HG03045 (cell line): ENCODE measurements around the gene COIL.
A peak's percentile ranks its signal among the peaks of the same experiment; 100 is the strongest.
"Not testable (repeated sequence)": the region's sequence is repeated elsewhere in the genome, so short reads cannot be mapped to it uniquely, and the experiment has no call there.

Experiments
- ATAC-seq: cut with Tn5 transposase; IDR thresholded peaks from one replicate; pipeline ENCODE4 v1.9.1; 2021; ENCODE audit warnings: mild to moderate bottlenecking, moderate library complexity; ENCODE audit not compliant: unreplicated experiment

The COIL gene

GRCh38 chr17:56979091-56979480 lies 18.2 kb upstream of the COIL start:
- peak; percentile 21 for ATAC-seq

DNA sequence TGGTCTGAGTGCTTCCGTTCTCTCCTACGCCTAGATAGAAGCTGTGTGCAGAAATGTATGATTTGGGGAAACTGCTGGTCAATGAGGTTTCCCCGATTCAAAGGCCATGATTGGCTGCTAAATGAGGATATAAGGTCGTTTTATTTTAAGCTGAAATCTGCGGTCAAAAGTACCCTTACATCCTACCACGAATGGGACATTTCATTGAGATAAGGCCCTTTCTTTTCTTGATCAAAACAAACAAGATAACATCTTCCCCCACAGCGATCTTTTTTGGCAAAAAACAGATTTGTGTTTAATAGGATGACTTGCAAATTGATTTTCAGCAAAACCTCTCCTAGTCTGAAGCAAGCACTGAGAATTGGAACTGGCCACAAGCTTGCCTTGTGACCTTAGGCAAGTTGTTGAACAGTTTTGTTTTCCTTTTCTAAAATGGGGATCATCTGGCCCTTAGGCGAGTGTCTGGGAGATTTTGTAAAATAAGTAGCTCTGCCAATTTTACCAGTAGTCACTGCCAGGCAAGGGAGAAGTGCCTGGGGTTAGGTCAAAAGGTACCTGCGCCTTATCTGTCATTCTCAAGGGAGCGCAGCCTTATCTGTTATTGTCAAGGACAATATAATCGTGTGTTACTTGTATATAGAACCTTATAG lies 17.7 kb upstream of the COIL start:
- ATAC-seq = peak; percentile 35

DNA sequence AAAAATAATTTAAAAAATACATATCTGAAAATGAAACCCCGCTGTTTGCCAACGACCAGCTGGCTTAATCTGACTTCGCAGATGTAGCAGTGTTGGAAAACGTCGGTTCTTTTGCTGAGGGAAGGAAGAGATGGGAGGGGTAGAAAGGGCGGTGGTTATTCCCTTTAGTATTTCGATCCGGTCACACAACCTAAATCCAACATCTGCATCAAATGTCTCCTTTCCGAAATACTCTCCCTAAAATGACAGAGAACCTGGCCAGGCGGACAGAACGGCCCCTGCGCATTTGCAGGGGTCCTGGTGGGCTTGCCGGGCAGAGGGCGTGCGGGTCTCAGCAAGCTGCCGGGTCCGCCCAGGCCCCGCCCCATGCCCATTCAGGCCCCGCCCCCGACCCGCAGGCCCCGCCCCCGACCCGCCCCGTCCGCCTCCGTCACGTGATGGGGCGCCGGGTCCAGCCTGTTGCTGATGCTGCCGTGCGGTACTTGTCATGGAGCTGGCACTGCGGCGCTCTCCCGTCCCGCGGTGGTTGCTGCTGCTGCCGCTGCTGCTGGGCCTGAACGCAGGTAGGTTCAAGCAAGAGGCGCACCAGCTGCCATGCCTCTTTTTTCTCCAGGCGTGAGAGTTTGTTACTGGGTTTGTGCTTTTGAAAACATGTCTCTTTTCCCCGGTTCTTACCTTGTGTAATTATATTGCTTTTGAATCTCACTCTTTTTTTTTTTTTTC lies 17.0 kb upstream of the COIL start, which contains the start of gene SCPEP1:
Gene SCPEP1, plus strand, starts transcription at position 459 of the 723 bp plus-strand sequence. Its CDS starts 29 bp downstream, at position 488.
- ATAC-seq = peak; percentile 72

GRCh38 chr17:56976941-56977608 lies 16.2 kb upstream of the COIL start:
- no peak for ATAC-seq

DNA sequence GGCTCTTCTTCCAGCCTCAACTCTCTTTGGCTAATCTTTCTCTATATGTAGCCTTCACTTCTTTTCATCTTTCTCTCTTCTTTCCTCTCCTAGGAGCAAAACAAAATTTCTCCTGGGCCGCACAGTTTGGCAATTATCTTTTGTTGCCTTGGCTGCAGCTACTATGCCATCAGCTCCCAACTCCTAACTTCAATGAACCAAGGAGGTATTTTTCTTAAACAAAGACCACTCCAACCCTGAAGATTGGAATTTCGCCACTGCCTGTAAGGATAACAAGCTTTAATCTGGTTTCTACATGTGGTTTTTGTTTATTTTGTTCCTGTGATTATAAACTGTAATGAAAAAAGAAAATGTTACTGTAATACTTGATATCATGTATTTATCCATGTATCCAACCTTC lies 14.8 kb upstream of the COIL start:
- no peak for ATAC-seq

DNA sequence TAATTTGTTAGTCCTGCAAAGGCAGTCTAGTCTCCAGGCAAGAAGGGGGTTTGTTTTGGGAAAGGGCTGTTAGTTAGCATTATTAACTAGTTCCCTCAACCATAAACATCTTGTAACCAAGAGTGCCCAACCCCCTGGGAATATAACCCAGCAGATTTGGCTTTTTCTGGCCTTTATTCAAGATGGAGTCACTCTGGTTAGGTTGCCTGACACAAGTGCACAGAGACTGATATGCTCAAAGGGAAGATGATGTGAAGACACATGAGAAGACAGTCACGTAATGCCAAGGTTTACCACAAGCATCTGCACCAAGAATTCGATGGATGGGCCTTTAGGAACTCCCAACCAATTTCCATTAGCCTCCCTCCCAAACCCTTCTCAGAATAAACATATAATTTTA lies 13.2 kb upstream of the COIL start:
- no peak for ATAC-seq

DNA sequence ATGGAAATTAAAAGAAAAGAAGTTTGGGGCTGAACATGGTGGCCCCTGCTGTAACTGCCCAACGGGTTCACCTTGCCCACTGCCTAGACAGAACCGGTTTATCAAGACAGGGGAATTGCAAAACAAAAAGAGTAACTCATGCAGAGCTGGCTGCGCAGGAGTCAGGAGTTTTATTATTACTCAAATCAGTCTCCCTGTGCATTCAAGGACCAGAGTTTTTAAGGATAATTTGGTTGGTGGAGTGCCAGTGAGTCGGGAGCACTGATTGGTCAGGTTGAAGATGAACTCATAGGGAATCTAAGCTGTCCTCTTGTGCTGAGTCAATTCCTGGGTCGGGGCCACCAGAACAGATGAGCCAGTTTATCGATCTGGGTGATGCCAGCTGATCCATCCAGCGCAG lies 12.7 kb upstream of the COIL start:
- no peak for ATAC-seq

DNA sequence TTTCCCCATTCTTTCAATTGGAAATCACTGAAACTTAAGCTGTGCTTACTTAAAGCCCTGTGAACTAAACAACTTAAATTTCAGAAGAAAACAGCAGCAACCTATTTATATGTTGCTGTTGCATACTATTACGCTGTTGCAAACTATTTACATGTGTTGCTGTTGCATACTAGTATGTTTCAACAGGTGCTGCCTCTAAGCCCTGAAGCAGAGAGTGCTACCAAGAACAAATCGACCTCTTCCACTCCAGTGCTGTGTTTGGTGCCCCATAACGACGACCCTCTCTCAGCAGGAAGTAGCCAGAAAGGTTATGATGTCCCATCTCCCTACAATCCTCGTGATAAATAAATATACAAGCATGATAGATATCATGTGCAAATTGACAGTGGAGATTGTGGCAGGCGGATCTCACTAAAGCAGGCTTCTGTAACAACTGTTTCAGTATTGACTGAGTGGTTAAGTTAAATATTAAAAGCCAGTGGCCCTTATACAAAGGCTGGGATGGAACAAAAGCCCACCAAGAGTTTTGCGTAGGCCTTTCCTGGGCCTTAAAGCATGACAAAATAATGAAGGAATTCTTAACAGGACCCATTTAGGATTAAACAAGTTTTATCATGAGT lies 11.4 kb upstream of the COIL start:
- no peak for ATAC-seq

GRCh38 chr17:56970974-56971373 lies 10.1 kb upstream of the COIL start:
- no peak for ATAC-seq

GRCh38 chr17:56966338-56966737 lies 5.5 kb upstream of the COIL start:
- no peak for ATAC-seq

DNA sequence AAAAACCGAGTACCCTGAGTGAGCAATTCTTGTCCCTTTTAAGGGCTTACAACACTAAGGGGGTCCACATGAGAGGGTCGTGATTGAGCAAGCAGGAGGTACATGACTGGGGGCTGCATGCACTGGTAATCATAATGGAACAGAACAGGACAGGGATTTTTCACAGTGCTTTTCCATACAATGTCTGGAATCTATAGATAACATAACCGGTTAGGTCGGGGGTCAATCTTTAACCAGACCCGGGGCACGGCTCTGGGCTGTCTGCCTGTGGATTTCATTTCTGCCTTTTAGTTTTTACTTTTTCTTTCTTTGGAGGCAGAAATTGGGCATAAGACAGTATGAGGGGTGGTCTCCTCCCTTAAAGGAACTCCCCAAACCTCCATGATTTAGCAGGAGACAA lies 4.8 kb upstream of the COIL start:
- ATAC-seq = not testable (repeated sequence)

- ATAC-seq = not testable (repeated sequence)
Measured at GRCh38 chr17:56965241-56965640, 4.4 kb upstream of the COIL start.

DNA sequence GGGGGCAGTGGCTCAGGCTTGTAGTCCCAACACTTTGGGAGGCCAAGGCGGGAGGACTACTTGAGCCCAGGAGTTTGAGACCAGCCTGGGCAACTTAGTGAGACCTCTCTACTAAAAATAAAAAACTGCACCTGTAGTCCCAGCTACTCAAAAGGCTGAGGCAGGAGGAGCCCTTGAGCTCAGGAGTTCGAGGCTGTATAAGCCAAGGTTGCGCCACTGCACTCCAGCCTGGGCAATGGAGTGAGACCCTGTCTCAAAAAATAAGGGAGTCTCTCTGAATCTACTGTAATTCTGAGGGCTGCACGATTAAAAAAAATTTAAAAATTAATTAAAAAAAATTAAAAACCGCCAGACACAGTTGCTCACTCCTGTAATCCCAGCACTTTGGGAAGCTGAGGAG lies 3.9 kb downstream of the COIL start:
- ATAC-seq = no peak

DNA sequence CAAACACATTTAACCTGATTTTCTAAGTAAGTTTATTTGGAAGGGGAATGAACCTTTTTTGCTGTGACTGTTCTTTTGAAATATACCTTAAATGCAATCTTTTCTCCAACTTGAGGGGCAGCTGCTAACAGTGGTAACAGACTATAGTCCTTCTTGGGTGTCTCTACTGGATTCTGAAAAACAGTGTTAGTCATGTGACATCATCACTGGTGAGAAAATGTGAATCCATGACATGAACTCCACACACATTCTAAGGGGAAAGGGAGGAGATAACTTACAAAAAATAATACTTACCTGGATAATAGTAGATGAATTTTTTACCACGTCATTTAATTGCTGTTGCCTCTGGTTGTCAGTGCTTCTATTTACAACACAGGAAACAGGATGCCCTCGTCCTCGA lies 11.3 kb downstream of the COIL start:
- ATAC-seq = no peak

- ATAC-seq = no peak
Measured at GRCh38 chr17:56948491-56948890, 12.4 kb downstream of the COIL start.

- no peak for ATAC-seq
Measured at GRCh38 chr17:56947741-56948140, 13.1 kb downstream of the COIL start.

DNA sequence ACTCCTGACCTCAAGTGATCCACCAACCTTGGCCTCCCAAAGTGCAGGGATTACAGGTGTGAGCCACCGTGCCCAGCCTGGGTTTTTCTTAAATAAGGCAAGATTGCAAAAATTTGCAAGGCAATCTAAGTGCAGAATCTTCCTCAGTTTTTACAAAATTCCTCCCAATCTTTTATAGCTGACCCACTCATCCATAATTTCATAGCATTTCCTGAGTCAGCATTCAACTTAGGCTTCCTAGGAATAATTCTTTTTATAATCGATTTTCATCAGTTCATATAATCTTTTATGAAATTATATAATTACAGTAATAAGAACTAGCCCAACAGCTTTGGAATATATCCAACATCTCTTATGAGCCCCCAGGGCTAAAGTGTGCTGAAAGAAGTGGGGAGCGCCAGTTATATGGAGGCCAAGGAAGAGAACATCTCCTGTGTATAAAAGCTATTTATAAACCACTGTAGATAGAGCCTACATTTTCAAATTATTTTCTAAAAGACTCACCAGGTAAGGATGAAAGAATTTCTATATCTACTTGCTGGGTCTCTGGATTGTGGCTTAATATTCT lies 14.8 kb downstream of the COIL start:
- no peak for ATAC-seq

DNA sequence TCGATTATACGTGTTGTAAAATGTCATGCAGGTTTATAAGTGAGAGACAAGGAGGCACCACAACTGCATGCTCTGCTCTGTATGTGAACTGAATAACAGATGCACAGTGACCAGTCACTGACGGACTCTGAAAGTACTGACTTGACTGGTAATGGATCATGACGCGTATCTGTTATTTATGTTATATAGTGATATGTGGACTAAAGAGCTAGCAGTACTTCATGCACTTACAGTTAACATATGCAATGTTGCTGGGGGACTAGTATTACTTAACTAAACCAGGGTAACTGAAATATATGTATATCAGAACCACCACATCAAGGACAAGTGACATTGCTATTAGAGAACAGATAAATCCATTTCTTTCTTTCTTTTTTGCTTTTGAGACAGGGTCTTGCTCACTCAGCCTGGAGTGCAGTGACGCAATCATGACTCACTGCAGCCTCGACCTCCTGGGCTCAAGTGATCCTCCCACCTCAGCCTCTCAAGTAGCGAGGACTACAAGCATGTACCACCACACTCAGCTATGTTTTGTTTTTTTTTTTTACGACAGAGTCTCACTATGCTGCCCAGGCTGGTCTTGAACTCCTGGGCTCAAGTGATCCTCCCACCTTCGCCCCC lies 17.2 kb downstream of the COIL start:
- ATAC-seq = no peak

DNA sequence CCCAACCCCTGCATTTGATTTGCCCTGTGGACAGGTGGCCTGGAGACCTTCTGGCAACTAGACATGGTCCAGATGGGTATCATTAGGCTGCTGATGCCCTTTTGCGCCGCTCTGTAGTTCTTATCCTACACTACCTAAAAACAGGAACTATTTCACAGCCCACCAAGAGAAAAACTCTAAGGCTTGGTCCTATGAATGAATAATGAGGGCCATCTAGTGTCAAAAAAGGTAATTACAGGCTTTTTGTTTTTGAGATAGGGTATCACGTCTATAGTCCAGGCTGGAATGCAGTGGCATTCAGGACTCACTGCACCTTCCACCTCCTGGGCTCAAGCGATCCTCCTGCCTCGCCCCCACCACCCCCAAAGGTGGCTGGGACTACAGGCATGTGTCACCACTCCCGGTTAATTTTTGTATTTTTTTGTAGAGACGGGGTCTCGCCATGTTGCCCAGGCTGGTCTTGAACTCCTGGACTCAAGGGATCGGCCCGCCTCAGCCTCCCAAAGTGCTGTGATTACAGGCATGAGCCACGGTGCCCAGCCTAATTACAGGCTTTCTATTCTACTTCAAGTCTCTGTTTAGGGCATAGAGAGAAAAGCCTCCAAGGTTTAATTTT lies 20.9 kb downstream of the COIL start:
- no peak for ATAC-seq

- not testable (repeated sequence) for ATAC-seq
Measured at GRCh38 chr17:56938206-56938605, 22.6 kb downstream of the COIL start.
